Endothelial cell (in vitro differentiated cells): ENCODE data around the gene ACOXL. TPM values are rescaled to one million over a fixed set of nuclear protein-coding genes. Genes with fewer than 3 reads are reported as not detected.
"Not testable (repeated sequence)": the region's sequence is repeated elsewhere in the genome, so short reads cannot be mapped to it uniquely, and the experiment has no call there.

Experiments used
- DNase-seq: peaks from one replicate; pipeline ENCODE4 v3.0.0; 2021; ENCODE audit warnings: low spot score
- H3K27ac Mint-ChIP-seq: one replicate; pipeline ENCODE4 v1.8.0; 2021; ENCODE audit warnings: mixed read lengths, inconsistent platforms; ENCODE audit not compliant: unreplicated experiment
- H3K27me3 Mint-ChIP-seq: one replicate; pipeline ENCODE4 v1.8.0; 2021; ENCODE audit warnings: mild to moderate bottlenecking, moderate library complexity, mixed read lengths, inconsistent platforms; ENCODE audit not compliant: unreplicated experiment
- H3K36me3 Mint-ChIP-seq: one replicate; pipeline ENCODE4 v1.8.0; 2021; ENCODE audit warnings: mild to moderate bottlenecking, low read depth, mixed read lengths, inconsistent platforms; ENCODE audit not compliant: unreplicated experiment
- H3K4me1 Mint-ChIP-seq: one replicate; pipeline ENCODE4 v1.8.0; 2021; ENCODE audit warnings: mild to moderate bottlenecking, mixed read lengths, inconsistent platforms; ENCODE audit not compliant: unreplicated experiment
- H3K4me3 Mint-ChIP-seq: one replicate; pipeline ENCODE4 v1.8.0; 2021; ENCODE audit warnings: mild to moderate bottlenecking, mixed read lengths, inconsistent platforms; ENCODE audit not compliant: unreplicated experiment
- H3K9me3 Mint-ChIP-seq: one replicate; pipeline ENCODE4 v1.8.0; 2021; ENCODE audit warnings: mixed read lengths, inconsistent platforms; ENCODE audit not compliant: unreplicated experiment
- total RNA-seq: library from RNA; stranded (reverse); fragmentation: NEBNext Ultra II Directional; extraction: Animal tissue kit (Norgen Biotek cat#: 25700); gene quantifications from one replicate; pipeline ENCODE4 v1.2.1, GENCODE V29; 2021; ENCODE audit not compliant: unreplicated experiment
- TF ChIP-seq, protein P1 (sequence below): fragments of 200-600 bp; sonication (generic); IDR thresholded peaks from one replicate; pipeline ENCODE4 v1.5.0; 2021; ENCODE audit warnings: antibody characterized with exemption; ENCODE audit not compliant: unreplicated experiment

The ACOXL gene
- total RNA-seq, 1 donor from 2014 or later, result 0.44 TPM

DNA sequence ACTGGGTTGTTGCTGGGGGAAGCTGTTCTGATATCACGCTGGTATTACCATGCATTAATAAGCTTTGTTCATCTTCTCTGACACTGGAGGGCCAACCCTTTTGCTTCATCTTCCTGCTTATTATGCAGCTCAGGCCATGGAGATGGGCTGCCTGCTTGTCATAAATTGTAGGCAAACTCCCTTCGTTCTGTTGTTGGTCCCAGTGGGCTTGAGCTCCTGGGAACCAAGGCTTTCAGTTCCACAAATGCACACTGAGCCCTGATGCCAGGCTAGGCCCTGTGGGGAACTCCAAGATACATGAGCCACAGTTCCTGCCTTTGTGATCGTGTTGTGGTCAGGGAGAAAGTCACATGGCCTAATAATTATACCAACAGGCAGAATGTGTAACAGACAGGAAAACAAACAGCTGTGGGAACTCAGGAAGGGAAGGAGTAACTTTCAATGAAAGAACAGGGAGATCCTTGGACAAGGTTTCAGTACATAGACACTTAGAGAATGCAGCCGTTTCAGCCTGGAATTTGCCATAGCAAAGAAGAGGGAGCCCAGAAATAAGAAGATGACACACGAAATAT lies 339.3 kb downstream of the ACOXL start:
- TF ChIP-seq, protein P1, sequence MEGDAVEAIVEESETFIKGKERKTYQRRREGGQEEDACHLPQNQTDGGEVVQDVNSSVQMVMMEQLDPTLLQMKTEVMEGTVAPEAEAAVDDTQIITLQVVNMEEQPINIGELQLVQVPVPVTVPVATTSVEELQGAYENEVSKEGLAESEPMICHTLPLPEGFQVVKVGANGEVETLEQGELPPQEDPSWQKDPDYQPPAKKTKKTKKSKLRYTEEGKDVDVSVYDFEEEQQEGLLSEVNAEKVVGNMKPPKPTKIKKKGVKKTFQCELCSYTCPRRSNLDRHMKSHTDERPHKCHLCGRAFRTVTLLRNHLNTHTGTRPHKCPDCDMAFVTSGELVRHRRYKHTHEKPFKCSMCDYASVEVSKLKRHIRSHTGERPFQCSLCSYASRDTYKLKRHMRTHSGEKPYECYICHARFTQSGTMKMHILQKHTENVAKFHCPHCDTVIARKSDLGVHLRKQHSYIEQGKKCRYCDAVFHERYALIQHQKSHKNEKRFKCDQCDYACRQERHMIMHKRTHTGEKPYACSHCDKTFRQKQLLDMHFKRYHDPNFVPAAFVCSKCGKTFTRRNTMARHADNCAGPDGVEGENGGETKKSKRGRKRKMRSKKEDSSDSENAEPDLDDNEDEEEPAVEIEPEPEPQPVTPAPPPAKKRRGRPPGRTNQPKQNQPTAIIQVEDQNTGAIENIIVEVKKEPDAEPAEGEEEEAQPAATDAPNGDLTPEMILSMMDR, result no peak
- Mint-ChIP-seq H3K27ac (peak overlapping the region; percentile 95), H3K4me3 (no peak overlapping the region), H3K4me1 (peaks cover 23% of the 10 kb centered on the region), H3K9me3 (peaks cover 5% of the 10 kb centered on the region), H3K27me3 (no peaks in the 10 kb centered on the region), H3K36me3 (no peaks in the 10 kb centered on the region)
- DNase-seq, result peak; percentile 36

DNA sequence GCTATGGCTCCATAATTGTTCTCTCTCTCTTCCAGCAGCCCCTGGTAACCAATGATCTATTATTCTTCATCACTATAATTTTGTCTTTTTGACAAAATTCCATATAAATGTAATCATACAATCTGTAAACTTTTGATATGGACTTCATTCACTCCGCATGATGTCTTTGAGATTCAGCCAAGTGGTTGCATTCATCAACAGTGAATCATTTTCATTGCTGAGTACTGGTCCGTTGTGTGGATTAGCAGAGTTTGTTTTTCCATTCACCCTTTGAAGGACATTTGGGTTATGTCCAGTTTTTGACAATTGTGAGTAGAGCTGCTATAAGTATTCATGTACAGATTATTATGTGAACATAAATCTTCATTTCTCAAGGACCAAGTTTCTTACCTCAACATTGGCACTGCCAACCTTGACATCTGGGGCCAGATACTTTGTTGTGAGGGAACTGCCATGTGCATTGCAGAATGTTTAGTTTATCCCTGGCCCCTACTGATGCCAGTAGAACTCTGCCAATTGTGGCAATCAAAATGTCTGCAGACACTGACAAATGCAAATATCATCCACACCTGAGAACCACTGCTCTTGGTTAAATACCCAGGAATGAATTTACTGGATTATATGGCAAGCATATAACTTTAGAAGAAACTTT lies 340.0 kb downstream of the ACOXL start:
- Mint-ChIP-seq H3K4me1 (peaks cover 25% of the 10 kb centered on the region), H3K9me3 (peaks cover 5% of the 10 kb centered on the region), H3K4me3 (no peak overlapping the region), H3K36me3 (no peaks in the 10 kb centered on the region), H3K27ac (peak overlapping the region; percentile 95), H3K27me3 (no peaks in the 10 kb centered on the region)
- TF ChIP-seq, protein P1, result no peak
- no peak for DNase-seq

DNA sequence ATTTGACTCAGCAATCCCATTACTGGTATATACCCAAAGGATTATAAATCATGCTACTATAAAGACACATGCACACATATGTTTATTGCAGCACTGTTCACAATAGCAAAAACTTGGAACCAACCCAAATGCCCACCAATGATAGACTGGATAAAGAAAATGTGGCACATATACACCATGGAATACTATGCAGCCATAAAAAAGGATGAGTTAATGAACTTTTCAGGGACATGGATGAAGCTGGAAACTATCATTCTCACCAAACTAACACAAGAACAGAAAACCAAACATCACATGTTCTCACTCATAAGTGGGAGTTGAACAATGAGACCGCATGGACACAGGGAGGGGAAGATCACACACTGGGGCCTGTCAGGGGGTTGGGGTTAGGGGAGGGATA lies 350.3 kb downstream of the ACOXL start:
- not testable (repeated sequence) for H3K27ac Mint-ChIP-seq, H3K27me3 Mint-ChIP-seq, H3K4me3 Mint-ChIP-seq

DNA sequence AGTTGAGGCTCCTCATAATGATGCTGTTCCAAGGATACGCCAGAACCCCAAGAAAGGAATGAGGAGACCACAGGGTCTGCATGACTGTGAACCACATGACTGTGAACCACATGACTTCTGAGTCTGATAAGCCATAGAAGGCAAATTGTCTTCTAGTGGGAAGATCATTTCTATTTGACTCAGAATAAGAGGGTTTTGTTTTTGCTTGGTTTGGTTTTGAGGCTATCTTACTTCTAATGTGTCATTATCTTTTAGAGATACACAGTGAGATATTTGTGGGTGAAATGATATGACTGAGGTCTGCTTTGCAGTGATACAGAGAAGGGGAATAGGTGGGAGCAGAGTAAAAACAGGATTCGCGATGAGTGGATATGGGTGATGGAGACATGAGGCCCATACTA lies 359.4 kb downstream of the ACOXL start:
- no peaks in the 10 kb centered on the region for H3K4me1 Mint-ChIP-seq
- H3K27ac Mint-ChIP-seq, result no peak overlapping the region
- H3K36me3 Mint-ChIP-seq, result no peaks in the 10 kb centered on the region
- H3K9me3 Mint-ChIP-seq, result no peaks in the 10 kb centered on the region
- H3K27me3 Mint-ChIP-seq, result peaks cover 2% of the 10 kb centered on the region
- no peak for DNase-seq
- H3K4me3 Mint-ChIP-seq, result no peak overlapping the region
- TF ChIP-seq, protein P1, result no peak

More for the DNA sequence above, 350.3 kb downstream of the ACOXL start:
- not testable (repeated sequence) for DNase-seq, H3K9me3 Mint-ChIP-seq, H3K36me3 Mint-ChIP-seq
- peaks cover 11% of the 10 kb centered on the region for H3K4me1 Mint-ChIP-seq

DNA sequence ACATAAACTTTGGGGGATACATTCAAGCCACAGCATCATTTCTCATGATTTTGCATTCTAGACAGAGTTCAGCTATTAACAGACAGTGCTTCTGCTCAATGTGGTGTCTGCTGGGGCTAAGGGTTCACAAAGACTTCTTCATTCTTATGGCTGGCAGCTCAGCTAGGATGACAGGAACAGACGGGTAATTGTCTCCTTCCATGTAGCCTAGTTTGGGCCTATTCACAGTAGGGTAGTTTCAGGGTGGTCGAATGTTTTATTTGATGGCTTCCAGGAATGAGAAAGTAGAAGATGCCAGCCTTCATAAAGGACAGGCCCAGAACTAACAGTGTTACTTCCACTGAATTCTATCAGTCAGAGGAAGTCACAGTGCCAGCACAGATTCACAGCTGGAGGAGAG lies 362.3 kb downstream of the ACOXL start:
- no peak overlapping the region for H3K4me3 Mint-ChIP-seq
- no peaks in the 10 kb centered on the region for H3K36me3 Mint-ChIP-seq
- H3K4me1 Mint-ChIP-seq, result no peaks in the 10 kb centered on the region
- H3K27me3 Mint-ChIP-seq, result peaks cover 2% of the 10 kb centered on the region
- TF ChIP-seq, protein P1, result no peak
- no peak overlapping the region for H3K27ac Mint-ChIP-seq
- no peak for DNase-seq
- H3K9me3 Mint-ChIP-seq, result no peaks in the 10 kb centered on the region
